Thyroid gland (tissue), 4 donors: ENCODE results near the gene RASSF4. TPM values are rescaled to one million over a fixed set of nuclear protein-coding genes. Genes with fewer than 3 reads are reported as not detected.

Source experiments
- DNase-seq, 2 donors: peaks; one replicate each; pipeline ENCODE4 v3.0.0-alpha.2; 2019
- H3K27ac ChIP-seq, 3 donors: fragments of 200-600 bp; sonication (generic); 1 replicate in 2 of 3; 2 replicates in 1 of 3; pipeline ENCODE4 v1.5.1; 2016 to 2019; ENCODE audit warnings: mild to moderate bottlenecking in 1 of 3, moderate library complexity in 1 of 3
- H3K27me3 ChIP-seq: fragments of 200-600 bp; sonication (generic); one replicate; pipeline ENCODE4 v1.5.1; 2019
- H3K36me3 ChIP-seq, 2 donors: fragments of 200-600 bp; sonication (generic); one replicate each; pipeline ENCODE4 v1.5.1; 2016 to 2019
- H3K4me1 ChIP-seq, 2 donors: fragments of 200-600 bp; sonication (generic); one replicate each; pipeline ENCODE4 v1.5.1; 2017 to 2019
- H3K4me3 ChIP-seq, 3 donors: fragments of 200-600 bp; sonication (generic); replicated peaks in 1 of 3; 1 replicate in 2 of 3; 2 replicates in 1 of 3; pipeline ENCODE4 v1.5.1; 2016; ENCODE audit warnings: mild to moderate bottlenecking in 1 of 3
- H3K9me3 ChIP-seq: fragments of 200-600 bp; sonication (generic); one replicate; pipeline ENCODE4 v1.5.1; 2017
- CTCF ChIP-seq, 6 experiments: fragments of 200-600 bp in 3 of 6; fragments of 450-650 bp in 3 of 6; sonication (generic) in 3 of 6; IDR thresholded peaks; one replicate each; pipeline ENCODE4 v1.5.1; 2016 to 2019; ENCODE audit warnings: antibody characterized with exemption in 6 of 6, mild to moderate bottlenecking in 2 of 6, inconsistent platforms in 1 of 6, moderate library complexity in 1 of 6
- POLR2A ChIP-seq, 2 donors: fragments of 450-650 bp; IDR thresholded peaks; one replicate each; pipeline ENCODE4 v1.6.1; 2017; ENCODE audit warnings: antibody characterized with exemption in 2 of 2, mild to moderate bottlenecking in 2 of 2, moderate library complexity in 1 of 2
- WGBS, 2 donors: methylation state at CpG; one replicate each; pipeline ENCODE4 v1.1.5; 2017; 5-methylcytosine and 5-hydroxymethylcytosine counted together
- intact Hi-C: fragments of 100-400 bp; cut with DNase I; formaldehyde crosslinking; loops from one replicate; pipeline ENCODE4 v1.15.1; 2023
- total RNA-seq, 4 donors: library from RNA; depleted of rRNA; stranded (reverse); fragments of >200 nt; gene quantifications; one replicate each; pipeline ENCODE4 v1.2.3, GENCODE V29; 2016

RASSF4 gene, protein sequence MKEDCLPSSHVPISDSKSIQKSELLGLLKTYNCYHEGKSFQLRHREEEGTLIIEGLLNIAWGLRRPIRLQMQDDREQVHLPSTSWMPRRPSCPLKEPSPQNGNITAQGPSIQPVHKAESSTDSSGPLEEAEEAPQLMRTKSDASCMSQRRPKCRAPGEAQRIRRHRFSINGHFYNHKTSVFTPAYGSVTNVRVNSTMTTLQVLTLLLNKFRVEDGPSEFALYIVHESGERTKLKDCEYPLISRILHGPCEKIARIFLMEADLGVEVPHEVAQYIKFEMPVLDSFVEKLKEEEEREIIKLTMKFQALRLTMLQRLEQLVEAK
- 100 to 1,000 TPM; 175 to 226 (median 203) TPM for total RNA-seq

- WGBS, 2 donors = 0 to 1% methylated on average over 19 to 27 of the region's 74 CpGs
- Histone ChIP-seq H3K4me3 (peak within 1 kb of the TSS; percentile 23 to 90 (median 46)), H3K4me1 (peaks cover 48 to 49% of the 10 kb centered on the region in 2 donors), H3K27me3 (no peaks in the 10 kb centered on the region), H3K27ac (peak within 1 kb of the TSS; percentile 91 to 97 (median 96)), H3K9me3 (no peaks in the 10 kb centered on the region), H3K36me3 (no peaks in the 10 kb centered on the region)
- DNase-seq = peak; percentile 94 to 95
- intact Hi-C loops = no loop called here
- peak in 2 of 6 experiments; percentile 6 to 12 for TF ChIP-seq CTCF (IDR thresholded peaks at IDR 0.05)
- TF ChIP-seq POLR2A (IDR thresholded peaks at IDR 0.05) = peak; percentile 79 to 90
Observed at GRCh38 chr10:44959247-44960087, at the start of gene RASSF4. RASSF4 (plus strand) TSS chr10:44959802; CDS start chr10:44970203, 10,401 bp downstream.

DNA sequence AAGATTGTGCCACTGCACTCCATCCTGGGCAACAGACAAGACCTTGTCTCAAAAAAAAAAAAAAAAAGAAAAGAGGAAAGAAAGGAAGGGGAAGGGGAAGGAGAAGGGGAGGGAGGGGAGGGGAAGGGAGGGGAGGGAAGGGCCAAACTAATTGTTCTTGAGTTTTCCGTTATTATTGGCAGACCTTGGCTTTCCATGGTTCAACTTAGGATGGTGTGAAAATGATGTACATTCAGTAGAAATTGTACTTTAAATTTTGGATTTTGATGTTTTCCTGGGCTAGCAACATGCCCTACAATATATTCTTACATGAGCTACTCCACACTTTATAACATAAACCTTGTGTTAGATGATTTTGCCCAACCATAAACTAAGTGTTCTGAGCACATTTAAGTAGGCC lies 49.7 kb upstream of the RASSF4 start:
- Histone ChIP-seq H3K27me3 (no peaks in the 10 kb centered on the region), H3K4me3 (no peak overlapping the region), H3K36me3 (no peaks in the 10 kb centered on the region), H3K4me1 (peaks cover 32 to 62% of the 10 kb centered on the region in 2 donors), H3K9me3 (no peaks in the 10 kb centered on the region), H3K27ac (no peak overlapping the region)
- no peak for DNase-seq
- TF ChIP-seq POLR2A (IDR thresholded peaks at IDR 0.05) (no peak), CTCF (IDR thresholded peaks at IDR 0.05) (no peak)
- intact Hi-C loops = no loop called here
- 83% methylated on average over 1 of the region's 1 CpG for WGBS, 2 donors

DNA sequence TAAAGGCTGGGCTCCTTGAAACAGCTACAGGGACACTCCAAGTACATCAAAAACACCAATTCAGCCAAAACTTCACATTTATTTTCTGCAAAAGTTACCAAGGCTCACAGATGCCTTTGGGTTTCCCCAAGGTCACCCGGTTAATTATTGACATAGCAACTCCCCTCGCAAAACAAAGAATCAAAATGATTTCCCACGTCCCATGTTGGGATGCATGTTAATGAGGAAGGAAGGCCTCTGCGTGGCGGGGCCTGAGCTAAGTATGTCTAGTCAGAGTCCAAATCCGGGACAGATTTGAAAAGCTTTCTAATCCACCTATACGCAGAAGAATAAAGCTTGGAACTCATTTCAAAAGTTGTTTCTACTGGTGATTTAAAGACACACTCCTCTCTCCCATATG lies 49.0 kb upstream of the RASSF4 start:
- no peaks in the 10 kb centered on the region for H3K9me3 ChIP-seq
- 56 to 66% methylated on average over 7 of the region's 7 CpGs for WGBS, 2 donors
- DNase-seq = no peak

GRCh38 chr10:44911081-44911540 lies 48.5 kb upstream of the RASSF4 start, which contains the start of gene TMEM72:
TMEM72 (plus strand) TSS chr10:44911337; CDS start chr10:44911513, 176 bp downstream.
- no peak within 1 kb of the TSS for H3K4me3 ChIP-seq
- DNase-seq = peak; percentile 85 to 91
- no peaks in the 10 kb centered on the region for H3K9me3 ChIP-seq
- H3K4me1 ChIP-seq = peaks cover 32 to 62% of the 10 kb centered on the region in 2 donors
- H3K27me3 ChIP-seq = no peaks in the 10 kb centered on the region
- intact Hi-C loops = no loop called here
- H3K36me3 ChIP-seq = no peaks in the 10 kb centered on the region
- WGBS, 2 donors = 11% methylated on average over 12 of the region's 12 CpGs; no CpG with 5 or more reads in 1 of the 2 donors
- TF ChIP-seq POLR2A (IDR thresholded peaks at IDR 0.05) = no peak
- no peak for TF ChIP-seq CTCF (IDR thresholded peaks at IDR 0.05)
- H3K27ac ChIP-seq = peak within 1 kb of the TSS in 2 of 3 donors; percentile 36 to 63

More for the DNA sequence above, 49.0 kb upstream of the RASSF4 start:
- no peak for TF ChIP-seq POLR2A (IDR thresholded peaks at IDR 0.05)
- TF ChIP-seq CTCF (IDR thresholded peaks at IDR 0.05) = no peak
- no peaks in the 10 kb centered on the region for H3K27me3 ChIP-seq
- H3K4me3 ChIP-seq = no peak overlapping the region
- H3K4me1 ChIP-seq = peaks cover 32 to 62% of the 10 kb centered on the region in 2 donors
- H3K27ac ChIP-seq = peak overlapping the region in 2 of 3 donors; percentile 36 to 63
- H3K36me3 ChIP-seq = no peaks in the 10 kb centered on the region
- intact Hi-C loops = no loop called here
